ENCODE data around the gene HLA-DOB. TPM values are rescaled to one million over a fixed set of nuclear protein-coding genes. Genes with fewer than 3 reads are reported as not detected.

The HLA-DOB gene
- total RNA-seq, 6 experiments from 2014 or later = 0.16 to 0.20 TPM; not detected in 4

GRCh38 chr6:32844839-32845383 is 28.1 kb upstream of the HLA-DOB start:
- peak overlapping the region; percentile 94 to 98 (median 96) for H3K27ac ChIP-seq
- ATAC-seq = no peak
- H3K36me3 ChIP-seq = peaks cover 6 to 43% (median 15%) of the 10 kb centered on the region in 4 donors
- H3K27me3 ChIP-seq = no peaks in the 10 kb centered on the region
- H3K4me3 ChIP-seq = peak overlapping the region; percentile 79 to 96 (median 92)
- TF ChIP-seq POLR2A (IDR thresholded peaks at IDR 0.05) = no peak
- no peak for TF ChIP-seq CTCF (IDR thresholded peaks at IDR 0.05)
- no peaks in the 10 kb centered on the region for H3K9me3 ChIP-seq
- intact Hi-C loops (cut with DNase I) = no loop called here
- peaks cover 0 to 34% (median 10%) of the 10 kb centered on the region in 4 donors for H3K4me1 ChIP-seq
- DNase-seq = no peak
- 13% methylated on average over 14 of the region's 19 CpGs for WGBS (ENCODE audit: insufficient coverage, low coverage, low lambda C conversion rate, missing lambda C conversion rate)

GRCh38 chr6:32843979-32844838 is 27.4 kb upstream of the HLA-DOB start, which contains the start of gene PSMB8:
Gene PSMB8 (minus strand): TSS chr6:32844047. CDS start chr6:32843996, 51 bp downstream.
- Histone ChIP-seq H3K36me3 (peaks cover 5 to 40% (median 12%) of the 10 kb centered on the region in 4 donors), H3K27me3 (no peaks in the 10 kb centered on the region), H3K27ac (peak within 1 kb of the TSS; percentile 94 to 98 (median 96)), H3K4me1 (peaks cover 0 to 34% (median 10%) of the 10 kb centered on the region in 4 donors), H3K4me3 (peak within 1 kb of the TSS; percentile 79 to 96 (median 92)), H3K9me3 (no peaks in the 10 kb centered on the region)
- DNase-seq = peak; percentile 97 to 98 (median 98)
- 1% methylated on average over 31 of the region's 40 CpGs for WGBS (ENCODE audit: insufficient coverage, low coverage, low lambda C conversion rate, missing lambda C conversion rate)
- TF ChIP-seq POLR2A (IDR thresholded peaks at IDR 0.05) (peak; percentile 82), CTCF (IDR thresholded peaks at IDR 0.05) (peak; percentile 10 to 22 (median 17))
- intact Hi-C loops (cut with DNase I) = no loop called here
- ATAC-seq = peak; percentile 91 to 96 (median 94)

GRCh38 chr6:32843331-32843978 is 26.7 kb upstream of the HLA-DOB start:
- Histone ChIP-seq H3K4me1 (peaks cover 0 to 34% (median 10%) of the 10 kb centered on the region in 4 donors), H3K27ac (peak overlapping the region; percentile 94 to 98 (median 96)), H3K36me3 (peaks cover 5 to 32% (median 12%) of the 10 kb centered on the region in 4 donors), H3K4me3 (peak overlapping the region; percentile 79 to 96 (median 92)), H3K9me3 (no peaks in the 10 kb centered on the region), H3K27me3 (no peaks in the 10 kb centered on the region)
- WGBS (ENCODE audit: insufficient coverage, low coverage, low lambda C conversion rate, missing lambda C conversion rate) = 2% methylated on average over 26 of the region's 28 CpGs
- intact Hi-C loops (cut with DNase I) = no loop called here
- DNase-seq (no peak), ATAC-seq (peak in 1 of 4 donors; percentile 4)
- TF ChIP-seq CTCF (IDR thresholded peaks at IDR 0.05) (no peak), POLR2A (IDR thresholded peaks at IDR 0.05) (no peak)

- ATAC-seq = no peak
- WGBS (ENCODE audit: insufficient coverage, low coverage, low lambda C conversion rate, missing lambda C conversion rate) = 67% methylated on average over 7 of the region's 8 CpGs
- Histone ChIP-seq H3K36me3 (peaks cover 5 to 27% (median 9%) of the 10 kb centered on the region in 4 donors), H3K9me3 (no peaks in the 10 kb centered on the region), H3K27ac (peak overlapping the region in 1 of 3 donors; percentile 94), H3K27me3 (no peaks in the 10 kb centered on the region), H3K4me1 (peaks cover 0 to 37% (median 12%) of the 10 kb centered on the region in 4 donors), H3K4me3 (peak overlapping the region in 2 of 3 donors; percentile 79 to 96)
- no peak for DNase-seq
- intact Hi-C loops (cut with DNase I) = no loop called here
- TF ChIP-seq POLR2A (IDR thresholded peaks at IDR 0.05) = no peak
- TF ChIP-seq CTCF (IDR thresholded peaks at IDR 0.05) = no peak
Measured at GRCh38 chr6:32842690-32843089, 25.9 kb upstream of the HLA-DOB start.
